Esophagus muscularis mucosa (tissue), 4 donors: ENCODE measurements around the gene VGLL1. TPM values are rescaled to one million over a fixed set of nuclear protein-coding genes. Genes with fewer than 3 reads are reported as not detected.

Experiments used
- small RNA-seq, 3 donors: library from RNA; depleted of rRNA; stranded (forward); fragments of <200 nt; gene quantifications; one replicate each; pipeline ENCODE3, GENCODE V24; 2016
- total RNA-seq, 4 donors: library from RNA; depleted of rRNA; stranded (reverse); fragments of >200 nt; gene quantifications; one replicate each; pipeline versions ENCODE4 v1.1.0 to v1.2.1, GENCODE V29; 2016

Gene VGLL1
- total RNA-seq, 4 donors from 2014 or later: not detected

Small RNA genes lying within 50 kb of the gene (small RNA-seq; reads per million reads assigned to genes)
- gene MIR934 (0 reads per million in 3 donors), gene RF00019 (0 reads per million in 3 donors), gene RNU6-320P (0 reads per million in 3 donors)

Other genes with a start within 250 kb of the VGLL1 start
- under 1 TPM in 3 of 4 donors, not detected in 1; under 0.01 to 0.17 (median 0.06) TPM for gene ADGRG4, start 231.3 kb upstream of the VGLL1 start, total RNA-seq
- not detected for gene BRS3, start 44.3 kb upstream of the VGLL1 start, total RNA-seq
- 10 to 100 TPM; 47.7 to 59.8 (median 55.4) TPM for gene HTATSF1, start 34.6 kb upstream of the VGLL1 start, total RNA-seq
- gene CD40LG, start 115.9 kb downstream of the VGLL1 start, total RNA-seq: under 1 TPM in 2 of 4 donors, not detected in 2; 0.32 to 0.33 TPM
- 10 to 100 TPM; 13.4 to 16.4 (median 15.0) TPM for gene ARHGEF6, start 248.7 kb downstream of the VGLL1 start, total RNA-seq